GM18858 (cell line): ENCODE measurements around the gene UBXN11.

Experiments used
- ATAC-seq: cut with Tn5 transposase; IDR thresholded peaks from one replicate; pipeline ENCODE4 v1.9.1; 2021; ENCODE audit not compliant: unreplicated experiment

Gene UBXN11

GRCh38 chr1:26287033-26287711, 19.3 kb downstream of the UBXN11 start:
- no peak for ATAC-seq

- ATAC-seq, result no peak
These were observed 20.4 kb downstream of the UBXN11 start for GRCh38 chr1:26286064-26286416.

GRCh38 chr1:26285366-26286063, 20.9 kb downstream of the UBXN11 start:
- no peak for ATAC-seq

GRCh38 chr1:26284597-26285347, 21.7 kb downstream of the UBXN11 start:
- no peak for ATAC-seq

GRCh38 chr1:26283871-26284596, 22.4 kb downstream of the UBXN11 start:
- no peak for ATAC-seq

- ATAC-seq, result no peak
These were observed 23.1 kb downstream of the UBXN11 start for GRCh38 chr1:26283279-26283853.

GRCh38 chr1:26282401-26282918, 24.0 kb downstream of the UBXN11 start:
- ATAC-seq, result no peak

GRCh38 chr1:26281971-26282370, 24.5 kb downstream of the UBXN11 start:
- ATAC-seq, result no peak

- no peak for ATAC-seq
These were observed 25.1 kb downstream of the UBXN11 start for GRCh38 chr1:26281091-26281958.

- no peak for ATAC-seq
These were observed 25.9 kb downstream of the UBXN11 start for GRCh38 chr1:26280333-26281042.

- ATAC-seq, result no peak
These were observed 26.7 kb downstream of the UBXN11 start, which contains the start of gene SH3BGRL3 for GRCh38 chr1:26279456-26280332. SH3BGRL3 (plus strand) TSS chr1:26280086; CDS start chr1:26280156, 70 bp downstream.

GRCh38 chr1:26278724-26279455, 27.5 kb downstream of the UBXN11 start:
- no peak for ATAC-seq

GRCh38 chr1:26278303-26278702, 28.1 kb downstream of the UBXN11 start:
- no peak for ATAC-seq

GRCh38 chr1:26277719-26278118, 28.7 kb downstream of the UBXN11 start:
- ATAC-seq, result no peak

- ATAC-seq, result no peak
These were observed 29.2 kb downstream of the UBXN11 start for GRCh38 chr1:26277261-26277661.

GRCh38 chr1:26276432-26276838, 30.0 kb downstream of the UBXN11 start:
- no peak for ATAC-seq
